ENCODE data around the gene MPP1. TPM values are rescaled to one million over a fixed set of nuclear protein-coding genes. Genes with fewer than 3 reads are reported as not detected.

Gene MPP1
- total RNA-seq, 1 experiment from 2014 or later, result 89.3 TPM

DNA sequence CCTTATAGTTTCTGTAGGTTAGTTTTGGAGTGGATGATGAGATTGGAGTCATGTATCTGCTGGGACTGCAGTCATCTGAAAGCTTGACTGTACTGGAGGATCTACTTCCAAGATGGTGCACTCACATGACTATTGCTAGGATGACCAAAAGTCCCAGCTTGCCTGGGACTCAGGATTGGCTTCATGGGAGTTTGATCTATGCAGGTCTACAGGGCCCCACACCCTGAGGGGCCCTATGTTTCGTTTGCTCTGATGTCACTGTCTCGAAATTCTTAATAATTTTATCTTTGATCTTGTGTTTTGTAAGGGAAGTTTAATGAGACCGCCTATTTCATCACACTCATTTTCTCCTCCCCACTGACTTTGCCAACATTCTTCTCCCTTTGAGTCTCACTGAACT, 29.3 kb upstream of the MPP1 start, which contains the start of gene SMIM9:
SMIM9 (minus strand) TSS at position 101 of the 400 bp plus-strand sequence. CDS start 3,806 bp downstream, outside the sequence.
- no peak for DNase-seq (ENCODE audit: low read depth, low spot score)
- BruUV-seq (replicated peaks), result no TSS peak
- TF ChIP-seq SIN3A (IDR thresholded peaks at IDR 0.05; ENCODE audit: borderline replicate concordance, insufficient read depth, low read depth, low read length), result no peak
- TF ChIP-seq, protein P1, sequence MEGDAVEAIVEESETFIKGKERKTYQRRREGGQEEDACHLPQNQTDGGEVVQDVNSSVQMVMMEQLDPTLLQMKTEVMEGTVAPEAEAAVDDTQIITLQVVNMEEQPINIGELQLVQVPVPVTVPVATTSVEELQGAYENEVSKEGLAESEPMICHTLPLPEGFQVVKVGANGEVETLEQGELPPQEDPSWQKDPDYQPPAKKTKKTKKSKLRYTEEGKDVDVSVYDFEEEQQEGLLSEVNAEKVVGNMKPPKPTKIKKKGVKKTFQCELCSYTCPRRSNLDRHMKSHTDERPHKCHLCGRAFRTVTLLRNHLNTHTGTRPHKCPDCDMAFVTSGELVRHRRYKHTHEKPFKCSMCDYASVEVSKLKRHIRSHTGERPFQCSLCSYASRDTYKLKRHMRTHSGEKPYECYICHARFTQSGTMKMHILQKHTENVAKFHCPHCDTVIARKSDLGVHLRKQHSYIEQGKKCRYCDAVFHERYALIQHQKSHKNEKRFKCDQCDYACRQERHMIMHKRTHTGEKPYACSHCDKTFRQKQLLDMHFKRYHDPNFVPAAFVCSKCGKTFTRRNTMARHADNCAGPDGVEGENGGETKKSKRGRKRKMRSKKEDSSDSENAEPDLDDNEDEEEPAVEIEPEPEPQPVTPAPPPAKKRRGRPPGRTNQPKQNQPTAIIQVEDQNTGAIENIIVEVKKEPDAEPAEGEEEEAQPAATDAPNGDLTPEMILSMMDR (IDR thresholded peaks at IDR 0.05), result no peak
- TF ChIP-seq TCF7L2 (IDR thresholded peaks at IDR 0.05; ENCODE audit: low read depth, low read length), result no peak
- TF ChIP-seq, protein P2, sequence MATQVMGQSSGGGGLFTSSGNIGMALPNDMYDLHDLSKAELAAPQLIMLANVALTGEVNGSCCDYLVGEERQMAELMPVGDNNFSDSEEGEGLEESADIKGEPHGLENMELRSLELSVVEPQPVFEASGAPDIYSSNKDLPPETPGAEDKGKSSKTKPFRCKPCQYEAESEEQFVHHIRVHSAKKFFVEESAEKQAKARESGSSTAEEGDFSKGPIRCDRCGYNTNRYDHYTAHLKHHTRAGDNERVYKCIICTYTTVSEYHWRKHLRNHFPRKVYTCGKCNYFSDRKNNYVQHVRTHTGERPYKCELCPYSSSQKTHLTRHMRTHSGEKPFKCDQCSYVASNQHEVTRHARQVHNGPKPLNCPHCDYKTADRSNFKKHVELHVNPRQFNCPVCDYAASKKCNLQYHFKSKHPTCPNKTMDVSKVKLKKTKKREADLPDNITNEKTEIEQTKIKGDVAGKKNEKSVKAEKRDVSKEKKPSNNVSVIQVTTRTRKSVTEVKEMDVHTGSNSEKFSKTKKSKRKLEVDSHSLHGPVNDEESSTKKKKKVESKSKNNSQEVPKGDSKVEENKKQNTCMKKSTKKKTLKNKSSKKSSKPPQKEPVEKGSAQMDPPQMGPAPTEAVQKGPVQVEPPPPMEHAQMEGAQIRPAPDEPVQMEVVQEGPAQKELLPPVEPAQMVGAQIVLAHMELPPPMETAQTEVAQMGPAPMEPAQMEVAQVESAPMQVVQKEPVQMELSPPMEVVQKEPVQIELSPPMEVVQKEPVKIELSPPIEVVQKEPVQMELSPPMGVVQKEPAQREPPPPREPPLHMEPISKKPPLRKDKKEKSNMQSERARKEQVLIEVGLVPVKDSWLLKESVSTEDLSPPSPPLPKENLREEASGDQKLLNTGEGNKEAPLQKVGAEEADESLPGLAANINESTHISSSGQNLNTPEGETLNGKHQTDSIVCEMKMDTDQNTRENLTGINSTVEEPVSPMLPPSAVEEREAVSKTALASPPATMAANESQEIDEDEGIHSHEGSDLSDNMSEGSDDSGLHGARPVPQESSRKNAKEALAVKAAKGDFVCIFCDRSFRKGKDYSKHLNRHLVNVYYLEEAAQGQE (IDR thresholded peaks at IDR 0.05; ENCODE audit: insufficient read depth in 1 of 2, low read depth in 2 of 2, low read length in 1 of 2), result no peak
- no peak for TF ChIP-seq POLR2AphosphoS5 (IDR thresholded peaks at IDR 0.05; ENCODE audit: low read depth, low read length)
- Histone ChIP-seq H3K36me3 (ENCODE audit: control insufficient read depth, insufficient read depth, low read length) (no peaks in the 10 kb centered on the region), H3K4me3 (ENCODE audit: low read depth in 2 of 2, low read length in 2 of 2) (no peak within 1 kb of the TSS), H3K9me3 (ENCODE audit: control insufficient read depth, insufficient read depth, low read depth, low read length) (no peaks in the 10 kb centered on the region), H3K27me3 (ENCODE audit: control insufficient read depth, insufficient read depth, low read length) (no peaks in the 10 kb centered on the region), H3K4me1 (ENCODE audit: control insufficient read depth, insufficient read depth, low read length) (no peaks in the 10 kb centered on the region), H3K27ac (ENCODE audit: low read length) (no peak within 1 kb of the TSS)
- no peak for ATAC-seq
- intact Hi-C loops (cut with micrococcal nuclease; ENCODE audit: unreplicated experiment), result no loop called here
- POLR2A ChIA-PET, result interaction anchor here (0.6 kb wide), 1 partner anchor 78 kb away, joined by 6 read pairs; no protein-coding TSS in a partner anchor
- in situ Hi-C loops (cut with HindIII; ENCODE audit: low pct_unique_long_range_greater_than_20kb, low sequenced_read_pairs), result loop anchor here (25.0 kb wide), 1 partner anchor 172 kb away; the partner anchor contains the start of gene CTAG2
- CTCF ChIA-PET, result no interaction called here

DNA sequence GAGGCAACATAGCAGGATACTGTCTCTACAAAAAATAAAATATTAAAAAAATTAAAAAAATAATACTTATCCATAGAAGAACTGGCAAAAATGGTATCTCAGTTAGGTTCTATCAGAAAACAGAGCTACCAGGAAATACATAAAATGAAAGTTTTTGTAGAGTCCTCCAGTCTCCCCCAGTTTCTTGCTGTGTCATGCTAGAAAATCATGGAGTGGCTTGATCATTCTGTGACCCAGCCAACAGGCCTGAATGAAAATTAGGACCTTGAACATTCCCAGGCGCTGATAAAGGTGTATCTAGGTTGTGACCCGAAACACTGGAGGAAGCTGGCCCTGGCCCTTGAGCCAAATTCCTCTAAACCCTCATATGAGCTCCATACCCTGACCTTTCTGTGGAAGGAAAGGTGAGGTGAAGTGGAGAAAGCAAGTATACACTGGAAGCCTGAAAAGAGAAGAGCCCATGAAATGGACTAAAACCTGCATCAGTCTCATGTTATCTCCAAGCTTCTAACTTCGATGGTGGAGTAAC, 28.5 kb upstream of the MPP1 start:
- in situ Hi-C loops (cut with HindIII; ENCODE audit: low pct_unique_long_range_greater_than_20kb, low sequenced_read_pairs), result loop anchor here (25.0 kb wide), 1 partner anchor 172 kb away; the partner anchor contains the start of gene CTAG2
- Histone ChIP-seq H3K36me3 (ENCODE audit: control insufficient read depth, insufficient read depth, low read length) (no peaks in the 10 kb centered on the region), H3K4me1 (ENCODE audit: control insufficient read depth, insufficient read depth, low read length) (no peaks in the 10 kb centered on the region), H3K9me3 (ENCODE audit: control insufficient read depth, insufficient read depth, low read depth, low read length) (no peaks in the 10 kb centered on the region), H3K4me3 (ENCODE audit: low read depth in 2 of 2, low read length in 2 of 2) (no peak overlapping the region), H3K27me3 (ENCODE audit: control insufficient read depth, insufficient read depth, low read length) (no peaks in the 10 kb centered on the region), H3K27ac (ENCODE audit: low read length) (no peak overlapping the region)
- ChIA-PET POLR2A (interaction anchor here (0.6 kb wide), 1 partner anchor 77 kb away, joined by 6 read pairs; no protein-coding TSS in a partner anchor), CTCF (no interaction called here)
- BruUV-seq (replicated peaks), result no TSS peak
- ATAC-seq, result no peak
- DNase-seq (ENCODE audit: low read depth, low spot score), result no peak
- TF ChIP-seq POLR2AphosphoS5 (IDR thresholded peaks at IDR 0.05; ENCODE audit: low read depth, low read length) (no peak), SIN3A (IDR thresholded peaks at IDR 0.05; ENCODE audit: borderline replicate concordance, insufficient read depth, low read depth, low read length) (no peak), TCF7L2 (IDR thresholded peaks at IDR 0.05; ENCODE audit: low read depth, low read length) (no peak)
- TF ChIP-seq, protein P1 (IDR thresholded peaks at IDR 0.05), result no peak
- TF ChIP-seq, protein P2 (IDR thresholded peaks at IDR 0.05; ENCODE audit: insufficient read depth in 1 of 2, low read depth in 2 of 2, low read length in 1 of 2), result no peak
- intact Hi-C loops (cut with micrococcal nuclease; ENCODE audit: unreplicated experiment), result no loop called here
